Smooth muscle cell (in vitro differentiated cells): Measurements from ENCODE around the gene ANGPTL8. TPM values are rescaled to one million over a fixed set of nuclear protein-coding genes. Genes with fewer than 3 reads are reported as not detected.

Experiments used
- DNase-seq: peaks from one replicate; lab custom pipeline; 2025; ENCODE audit not compliant: unreplicated experiment; lab: John Stamatoyannopoulos, UW
- H2AFZ ChIP-seq: fragments of 200-600 bp; sonication (generic); 2 replicates; pipeline ENCODE4 v1.6.0; 2016; ENCODE audit warnings: antibody characterized with exemption, low read depth, mild to moderate bottlenecking
- H3F3A ChIP-seq: fragments of 200-600 bp; sonication (generic); 2 replicates; pipeline ENCODE4 v1.6.0; 2017; ENCODE audit warnings: antibody characterized with exemption, low read depth
- H3K27ac ChIP-seq: fragments of 200-600 bp; sonication (generic); 2 replicates; pipeline ENCODE4 v1.5.1; 2016; ENCODE audit warnings: low read depth, mild to moderate bottlenecking
- H3K27me3 ChIP-seq: fragments of 200-600 bp; sonication (generic); 2 replicates; pipeline ENCODE4 v1.6.1; 2016; ENCODE audit warnings: low read depth, mild to moderate bottlenecking
- H3K36me3 ChIP-seq: fragments of 200-600 bp; sonication (generic); 2 replicates; pipeline ENCODE4 v1.5.1; 2016; ENCODE audit warnings: low read depth
- H3K4me1 ChIP-seq: fragments of 200-600 bp; sonication (generic); 2 replicates; pipeline ENCODE4 v1.5.1; 2016; ENCODE audit warnings: low read depth
- H3K4me2 ChIP-seq: fragments of 200-600 bp; sonication (generic); 2 replicates; pipeline ENCODE4 v1.6.0; 2016; ENCODE audit warnings: mild to moderate bottlenecking
- H3K4me3 ChIP-seq: fragments of 200-600 bp; sonication (generic); 2 replicates; pipeline ENCODE4 v1.5.1; 2016; ENCODE audit warnings: mild to moderate bottlenecking
- H3K79me2 ChIP-seq: fragments of 200-600 bp; sonication (generic); 2 replicates; pipeline ENCODE4 v1.6.0; 2016; ENCODE audit warnings: low read depth, mild to moderate bottlenecking
- H3K9ac ChIP-seq: fragments of 200-600 bp; sonication (generic); 2 replicates; pipeline ENCODE4 v1.6.0; 2016; ENCODE audit warnings: low read depth
- H3K9me3 ChIP-seq: fragments of 200-600 bp; sonication (generic); replicated peaks from 2 replicates; pipeline ENCODE4 v1.5.1; 2016; ENCODE audit warnings: low read depth
- H4K20me1 ChIP-seq: fragments of 200-600 bp; sonication (generic); 2 replicates; pipeline ENCODE4 v1.6.0; 2016; ENCODE audit warnings: low read depth
- WGBS: methylation state at CpG from one replicate; pipeline ENCODE4 v1.1.7; 2016; ENCODE audit warnings: low lambda C conversion rate; 5-methylcytosine and 5-hydroxymethylcytosine counted together
- polyA plus RNA-seq: library from polyadenylated mRNA; unstranded; fragments of >200 nt; fragmentation: Nextera tagmentation; extraction: Ambion mirVana; gene quantifications from 2 replicates; pipeline ENCODE4 v1.2.1, GENCODE V29; 2016
- total RNA-seq: library from RNA; depleted of rRNA; stranded (reverse); fragments of >200 nt; gene quantifications from 2 replicates; pipeline ENCODE4 v1.2.3, GENCODE V29; 2014
- TF ChIP-seq, protein P1 (sequence below): fragments of 200-600 bp; sonication (generic); IDR thresholded peaks from 2 replicates; pipeline ENCODE4 v1.5.1; 2017; ENCODE audit warnings: borderline replicate concordance, mild to moderate bottlenecking, antibody characterized with exemption; ENCODE audit not compliant: insufficient read depth, poor library complexity, severe bottlenecking

Gene ANGPTL8, protein sequence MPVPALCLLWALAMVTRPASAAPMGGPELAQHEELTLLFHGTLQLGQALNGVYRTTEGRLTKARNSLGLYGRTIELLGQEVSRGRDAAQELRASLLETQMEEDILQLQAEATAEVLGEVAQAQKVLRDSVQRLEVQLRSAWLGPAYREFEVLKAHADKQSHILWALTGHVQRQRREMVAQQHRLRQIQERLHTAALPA
- total RNA-seq, result 0.54 TPM in 1 of 2 replicates, not detected in the other
- polyA plus RNA-seq, result 0.48 and 0.80 TPM in 2 replicates

DNA sequence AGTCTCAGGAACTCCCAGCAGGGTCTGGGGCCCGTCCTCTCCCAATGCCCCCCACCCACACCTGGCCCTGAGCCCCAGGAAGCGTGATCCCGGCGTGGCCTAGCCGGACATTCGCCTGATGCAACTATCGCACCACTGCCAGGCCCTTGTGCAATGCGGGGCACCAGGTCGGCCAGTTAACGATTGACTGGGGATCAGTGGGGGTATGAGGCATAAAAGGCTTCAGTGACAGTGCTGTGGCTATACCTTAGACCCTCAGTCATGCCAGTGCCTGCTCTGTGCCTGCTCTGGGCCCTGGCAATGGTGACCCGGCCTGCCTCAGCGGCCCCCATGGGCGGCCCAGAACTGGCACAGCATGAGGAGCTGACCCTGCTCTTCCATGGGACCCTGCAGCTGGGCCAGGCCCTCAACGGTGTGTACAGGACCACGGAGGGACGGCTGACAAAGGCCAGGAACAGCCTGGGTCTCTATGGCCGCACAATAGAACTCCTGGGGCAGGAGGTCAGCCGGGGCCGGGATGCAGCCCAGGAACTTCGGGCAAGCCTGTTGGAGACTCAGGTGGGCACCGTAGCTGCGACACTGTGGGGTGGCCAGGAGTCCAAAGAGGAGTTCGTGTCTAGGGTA, at the start of gene ANGPTL8:
ANGPTL8 (plus strand) TSS at position 243 of the 624 bp plus-strand sequence; CDS start at position 262, 19 bp downstream.
- no peaks in the 10 kb centered on the region for H3K36me3 ChIP-seq
- no peak within 1 kb of the TSS for H3K4me3 ChIP-seq
- no peaks in the 10 kb centered on the region for H3K79me2 ChIP-seq
- H3K4me2 ChIP-seq, result no peak within 1 kb of the TSS
- no peaks in the 10 kb centered on the region for H3K9me3 ChIP-seq
- H3K4me1 ChIP-seq, result no peaks in the 10 kb centered on the region
- H3F3A ChIP-seq, result no peaks in the 10 kb centered on the region
- no peak within 1 kb of the TSS for H3K9ac ChIP-seq
- H2AFZ ChIP-seq, result no peak within 1 kb of the TSS
- no peaks in the 10 kb centered on the region for H4K20me1 ChIP-seq
- no peak for DNase-seq
- TF ChIP-seq, protein P1, sequence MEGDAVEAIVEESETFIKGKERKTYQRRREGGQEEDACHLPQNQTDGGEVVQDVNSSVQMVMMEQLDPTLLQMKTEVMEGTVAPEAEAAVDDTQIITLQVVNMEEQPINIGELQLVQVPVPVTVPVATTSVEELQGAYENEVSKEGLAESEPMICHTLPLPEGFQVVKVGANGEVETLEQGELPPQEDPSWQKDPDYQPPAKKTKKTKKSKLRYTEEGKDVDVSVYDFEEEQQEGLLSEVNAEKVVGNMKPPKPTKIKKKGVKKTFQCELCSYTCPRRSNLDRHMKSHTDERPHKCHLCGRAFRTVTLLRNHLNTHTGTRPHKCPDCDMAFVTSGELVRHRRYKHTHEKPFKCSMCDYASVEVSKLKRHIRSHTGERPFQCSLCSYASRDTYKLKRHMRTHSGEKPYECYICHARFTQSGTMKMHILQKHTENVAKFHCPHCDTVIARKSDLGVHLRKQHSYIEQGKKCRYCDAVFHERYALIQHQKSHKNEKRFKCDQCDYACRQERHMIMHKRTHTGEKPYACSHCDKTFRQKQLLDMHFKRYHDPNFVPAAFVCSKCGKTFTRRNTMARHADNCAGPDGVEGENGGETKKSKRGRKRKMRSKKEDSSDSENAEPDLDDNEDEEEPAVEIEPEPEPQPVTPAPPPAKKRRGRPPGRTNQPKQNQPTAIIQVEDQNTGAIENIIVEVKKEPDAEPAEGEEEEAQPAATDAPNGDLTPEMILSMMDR, result no peak
- H3K27ac ChIP-seq, result no peak within 1 kb of the TSS
- WGBS, result 96% methylated on average over 23 of the region's 23 CpGs
- H3K27me3 ChIP-seq, result no peaks in the 10 kb centered on the region

- peaks cover 31% of the 10 kb centered on the region for H3K79me2 ChIP-seq
- no peak overlapping the region for H3K4me2 ChIP-seq
- no peak overlapping the region for H3K9ac ChIP-seq
- no peak overlapping the region for H2AFZ ChIP-seq
- no peak overlapping the region for H3K27ac ChIP-seq
- no peaks in the 10 kb centered on the region for H3K9me3 ChIP-seq
- no peaks in the 10 kb centered on the region for H3K4me1 ChIP-seq
- peaks cover 15% of the 10 kb centered on the region for H3F3A ChIP-seq
- no peaks in the 10 kb centered on the region for H3K36me3 ChIP-seq
- TF ChIP-seq, protein P1, result no peak
- no peak for DNase-seq
- H3K4me3 ChIP-seq, result no peak overlapping the region
- 98% methylated on average over 8 of the region's 8 CpGs for WGBS
- H3K27me3 ChIP-seq, result no peaks in the 10 kb centered on the region
- H4K20me1 ChIP-seq, result peaks cover 28% of the 10 kb centered on the region
These were observed 48.9 kb upstream of the ANGPTL8 start for GRCh38 chr19:11190501-11190900.

- H3K27ac ChIP-seq, result no peak overlapping the region
- no peak overlapping the region for H3K9ac ChIP-seq
- 54% methylated on average over 8 of the region's 8 CpGs for WGBS
- no peak for DNase-seq
- H3K79me2 ChIP-seq, result peaks cover 38% of the 10 kb centered on the region
- H3K4me1 ChIP-seq, result no peaks in the 10 kb centered on the region
- H2AFZ ChIP-seq, result no peak overlapping the region
- H4K20me1 ChIP-seq, result peaks cover 33% of the 10 kb centered on the region
- no peaks in the 10 kb centered on the region for H3K27me3 ChIP-seq
- H3K4me2 ChIP-seq, result no peak overlapping the region
- peaks cover 15% of the 10 kb centered on the region for H3F3A ChIP-seq
- H3K9me3 ChIP-seq, result no peaks in the 10 kb centered on the region
- TF ChIP-seq, protein P1, result no peak
- H3K36me3 ChIP-seq, result no peaks in the 10 kb centered on the region
- H3K4me3 ChIP-seq, result no peak overlapping the region
These were observed 48.1 kb upstream of the ANGPTL8 start for GRCh38 chr19:11191273-11191755.

DNA sequence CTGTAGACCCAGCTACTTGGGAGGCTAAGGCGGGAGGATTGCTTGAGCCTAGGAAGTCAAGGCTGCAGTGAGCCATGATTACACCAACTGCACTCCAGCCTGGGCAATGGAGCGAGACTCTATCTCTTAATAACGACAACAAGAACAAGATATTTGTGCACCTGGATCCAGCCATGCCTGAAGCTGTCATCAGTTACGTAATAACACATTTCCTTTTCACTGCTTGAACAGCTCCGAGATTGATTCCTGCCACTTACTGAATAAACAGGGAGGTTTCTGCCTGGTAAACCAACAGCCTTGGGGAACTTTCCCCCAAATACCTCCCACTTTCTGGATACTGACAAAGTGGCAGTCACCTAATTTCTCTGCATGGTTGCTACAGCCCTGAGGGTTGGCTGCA, 47.5 kb upstream of the ANGPTL8 start:
- Histone ChIP-seq H3K4me3 (no peak overlapping the region), H3K27ac (no peak overlapping the region), H3F3A (peaks cover 15% of the 10 kb centered on the region), H3K9ac (no peak overlapping the region), H3K79me2 (peaks cover 40% of the 10 kb centered on the region), H3K4me1 (no peaks in the 10 kb centered on the region), H3K9me3 (no peaks in the 10 kb centered on the region), H2AFZ (no peak overlapping the region), H3K36me3 (no peaks in the 10 kb centered on the region), H3K4me2 (no peak overlapping the region), H4K20me1 (peaks cover 36% of the 10 kb centered on the region), H3K27me3 (no peaks in the 10 kb centered on the region)
- TF ChIP-seq, protein P1, result no peak
- WGBS, result 97% methylated on average over 5 of the region's 5 CpGs
- DNase-seq, result no peak
